Esophagus muscularis mucosa (tissue), 3 donors: ENCODE measurements around the gene RYR2.

ENCODE experiments used
- CTCF ChIP-seq, 3 experiments: fragments of 200-600 bp in 2 of 3; fragments of 450-650 bp in 1 of 3; sonication (generic) in 2 of 3; IDR thresholded peaks; one replicate each; pipeline ENCODE4 v1.5.1; 2017 to 2019; ENCODE audit warnings: antibody characterized with exemption in 3 of 3, mild to moderate bottlenecking in 2 of 3, moderate library complexity in 1 of 3
- POLR2A ChIP-seq: fragments of 450-650 bp; IDR thresholded peaks from one replicate; pipeline ENCODE4 v1.6.1; 2017; ENCODE audit warnings: antibody characterized with exemption, moderate library complexity, mild to moderate bottlenecking, low read depth
- POLR2AphosphoS5 ChIP-seq, 2 donors: sonication (generic); formaldehyde crosslinking; IDR thresholded peaks; one replicate each; pipeline ENCODE4 v1.6.1; 2017; ENCODE audit warnings: antibody characterized with exemption in 2 of 2

GRCh38 chr1:237671262-237671661, 629.3 kb downstream of the RYR2 start:
- TF ChIP-seq POLR2AphosphoS5 (IDR thresholded peaks at IDR 0.05) (no peak), CTCF (IDR thresholded peaks at IDR 0.05) (no peak), POLR2A (no peak)
